MG63 (cell line): ENCODE results near the gene EAPP. TPM values are rescaled to one million over a fixed set of nuclear protein-coding genes. Genes with fewer than 3 reads are reported as not detected.
"Not testable (repeated sequence)": the region's sequence is repeated elsewhere in the genome, so short reads cannot be mapped to it uniquely, and the experiment has no call there.

ENCODE experiments used
- DNase-seq: peaks from one replicate; pipeline ENCODE4 v3.0.0-alpha.2; 2020
- H3K27me3 ChIP-seq: fragments of 250-450 bp; sonication (Bioruptor Pico); 2 replicates; pipeline ENCODE4 v1.5.1; 2020; ENCODE audit warnings: mild to moderate bottlenecking, moderate library complexity
- H3K36me3 ChIP-seq: fragments of 250-450 bp; sonication (Bioruptor Pico); 2 replicates; pipeline ENCODE4 v1.5.1; 2020; ENCODE audit warnings: mild to moderate bottlenecking, moderate library complexity
- H3K4me3 ChIP-seq: fragments of 250-450 bp; sonication (Bioruptor Pico); 2 replicates; pipeline ENCODE4 v1.5.1; 2020; ENCODE audit warnings: mild to moderate bottlenecking, moderate library complexity
- H3K9me3 ChIP-seq: fragments of 250-450 bp; sonication (Bioruptor Pico); 2 replicates; pipeline ENCODE4 v1.5.1; 2020; ENCODE audit warnings: mild to moderate bottlenecking, moderate library complexity
- total RNA-seq: library from RNA; depleted of rRNA; stranded (reverse); fragments of >200 nt; shearing (Covaris generic); gene quantifications from 2 replicates; pipeline ENCODE4 v1.2.3, GENCODE V29; 2014; ENCODE audit warnings: low replicate concordance

The EAPP gene
- total RNA-seq, 1 experiment from 2014 or later: 26.5 TPM

DNA sequence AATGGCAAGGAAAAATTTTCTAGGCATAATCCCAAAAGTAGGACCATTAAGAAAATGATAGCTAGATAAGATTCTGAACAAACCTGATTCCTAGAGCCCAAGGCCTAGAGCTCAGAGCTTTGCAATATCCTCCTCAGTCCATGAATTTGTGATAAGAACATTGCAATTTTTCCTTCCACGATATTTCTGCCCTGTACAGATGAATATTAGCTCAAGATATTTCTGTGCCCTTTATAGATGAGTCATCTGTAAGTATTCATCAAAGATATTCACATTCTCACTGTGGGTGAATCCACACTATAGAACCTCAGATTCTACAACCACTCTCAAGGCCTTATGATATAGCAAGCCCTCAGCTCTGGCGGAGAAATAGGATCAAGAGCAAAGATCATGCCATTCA, 37.5 kb downstream of the EAPP start:
- H3K27me3 ChIP-seq: no peaks in the 10 kb centered on the region
- DNase-seq: no peak
- H3K4me3 ChIP-seq: no peak overlapping the region
- no peaks in the 10 kb centered on the region for H3K9me3 ChIP-seq
- no peaks in the 10 kb centered on the region for H3K36me3 ChIP-seq

DNA sequence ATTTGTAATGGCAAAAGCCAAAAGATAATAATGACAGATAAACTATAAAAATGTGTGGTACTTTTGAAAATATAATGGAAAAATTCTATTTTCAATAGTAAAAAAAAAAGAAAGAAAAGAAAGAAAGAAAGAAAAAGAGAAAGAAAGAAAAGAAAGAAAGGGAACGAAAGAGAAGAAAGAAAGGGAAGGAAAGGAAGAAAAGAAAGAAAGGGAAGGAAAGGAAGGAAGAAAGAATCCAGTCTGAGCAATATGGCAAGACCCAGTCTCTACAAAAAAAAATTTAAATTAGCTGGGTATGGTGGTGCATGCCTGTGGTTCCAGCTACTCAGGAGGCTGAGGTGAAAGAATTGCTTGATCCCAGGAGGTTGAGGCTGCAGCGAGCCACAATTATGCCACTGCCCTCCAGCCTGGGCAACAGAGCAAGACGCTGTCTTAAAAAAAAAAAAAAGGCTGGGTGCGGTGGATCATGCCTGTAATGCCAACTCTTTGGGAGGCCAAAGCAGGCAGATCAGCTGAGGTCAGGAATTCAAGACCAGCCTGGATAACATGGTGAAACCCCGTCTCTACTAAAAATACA, 38.4 kb downstream of the EAPP start:
- Histone ChIP-seq H3K9me3 (no peaks in the 10 kb centered on the region), H3K4me3 (no peak overlapping the region), H3K27me3 (no peaks in the 10 kb centered on the region), H3K36me3 (no peaks in the 10 kb centered on the region)
- no peak for DNase-seq

DNA sequence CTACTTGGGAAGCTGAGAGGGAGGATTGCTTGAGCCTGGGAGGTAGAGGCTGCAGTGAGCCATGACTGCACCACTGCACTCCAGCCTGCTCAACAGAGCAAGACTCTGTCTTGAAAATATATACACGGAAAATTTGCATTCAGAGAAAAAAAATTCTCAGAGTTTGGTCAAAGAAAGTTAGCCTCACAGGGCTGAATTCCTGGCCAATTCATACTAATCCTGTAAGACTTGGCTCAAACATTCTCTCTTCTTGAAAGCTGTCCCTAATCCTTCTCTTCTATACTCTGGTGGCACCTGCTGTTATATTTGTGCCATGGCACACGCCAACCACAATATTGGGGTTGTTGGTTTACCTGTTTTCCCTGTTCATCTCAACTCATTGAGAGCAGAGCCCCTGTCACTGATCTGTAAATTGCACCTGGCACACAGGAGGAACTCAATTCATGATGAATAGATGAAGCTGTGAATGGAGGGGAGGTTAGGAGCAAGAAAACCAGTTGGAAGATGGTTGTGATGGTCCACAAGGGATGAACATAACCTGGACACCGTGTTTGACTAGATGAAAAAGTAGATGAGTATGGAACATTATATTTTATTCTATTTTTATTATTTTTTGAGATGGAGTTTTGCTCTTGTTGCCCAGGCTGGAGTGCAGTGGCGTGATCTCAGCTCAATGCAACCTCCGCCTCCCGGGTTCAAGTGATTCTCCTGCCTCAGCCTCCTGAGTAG, 40.7 kb downstream of the EAPP start:
- H3K36me3 ChIP-seq: no peaks in the 10 kb centered on the region
- no peak for DNase-seq
- no peaks in the 10 kb centered on the region for H3K27me3 ChIP-seq

DNA sequence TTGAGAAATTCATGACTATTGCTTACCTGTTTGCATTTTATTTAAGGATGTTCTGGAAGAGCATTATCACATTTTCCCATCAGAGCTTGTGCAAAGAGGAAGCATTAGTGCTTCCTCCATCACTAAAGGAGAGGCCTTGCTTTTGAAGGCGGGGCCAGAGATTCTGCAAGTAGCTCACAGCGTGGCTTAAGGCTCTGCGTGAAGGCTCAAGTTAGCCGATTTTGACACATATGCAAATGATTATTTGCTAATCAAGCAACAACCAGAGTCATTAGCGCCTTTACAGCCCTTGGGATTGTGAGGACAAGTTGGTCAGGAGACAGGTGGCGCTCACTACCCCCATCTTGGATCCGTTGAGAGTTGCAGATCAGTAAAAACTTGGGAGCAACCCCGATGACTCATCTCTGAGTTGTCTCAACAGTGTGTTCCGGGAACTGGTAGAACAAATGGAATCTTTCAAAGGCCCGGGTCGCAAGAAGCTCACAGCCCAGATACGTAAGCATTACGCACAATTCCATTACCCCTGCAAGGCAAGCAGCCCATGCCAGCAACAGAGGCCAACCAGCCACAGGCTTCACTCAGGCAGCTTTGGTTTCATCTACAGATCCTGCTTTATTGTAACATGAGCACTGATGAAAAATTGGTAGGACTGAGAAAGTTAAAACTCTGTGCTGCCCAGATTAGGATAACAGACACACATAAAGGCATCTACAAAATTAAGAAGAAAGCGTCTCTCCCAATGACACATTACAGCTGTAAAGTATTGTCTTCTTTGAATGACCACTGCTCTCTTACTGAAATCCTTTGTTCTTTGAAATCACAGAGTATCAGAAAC, 42.6 kb downstream of the EAPP start:
- Histone ChIP-seq H3K27me3 (no peaks in the 10 kb centered on the region), H3K4me3 (no peak overlapping the region), H3K9me3 (no peaks in the 10 kb centered on the region), H3K36me3 (no peaks in the 10 kb centered on the region)
- DNase-seq: peak; percentile 90

More for the DNA sequence above, 40.7 kb downstream of the EAPP start:
- no peaks in the 10 kb centered on the region for H3K9me3 ChIP-seq
- no peak overlapping the region for H3K4me3 ChIP-seq

DNA sequence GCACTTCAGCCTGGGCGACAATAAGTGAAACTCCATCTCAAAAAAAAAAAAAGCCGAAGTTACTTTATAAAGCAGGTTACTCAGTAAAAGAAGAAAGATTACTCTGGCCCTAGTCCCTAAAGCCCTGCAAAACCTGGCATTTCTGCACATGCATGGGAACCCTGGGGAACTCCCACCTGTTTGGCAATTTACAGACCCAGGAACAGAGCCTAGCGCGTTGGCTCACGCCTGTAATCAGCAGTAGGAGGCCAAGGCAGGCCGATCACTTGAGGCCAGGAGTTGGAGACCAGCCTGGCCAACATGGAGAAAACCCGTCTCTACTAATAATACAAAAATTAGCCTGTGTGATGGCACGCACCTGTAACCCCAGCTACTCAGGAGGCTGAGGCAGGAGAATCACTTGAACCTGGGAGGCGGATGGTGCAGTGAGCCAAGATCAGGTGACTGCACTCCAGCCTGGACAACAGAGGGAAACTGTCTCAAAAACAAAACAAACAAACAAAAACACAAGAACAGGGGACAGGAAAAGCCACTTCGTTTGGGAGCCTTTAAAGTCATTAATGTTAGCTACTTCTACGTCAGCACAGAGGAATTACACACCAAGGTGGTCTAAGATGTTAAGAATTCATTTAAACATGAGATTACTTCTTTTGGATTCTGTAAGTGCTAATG, 43.4 kb downstream of the EAPP start:
- H3K4me3 ChIP-seq: no peak overlapping the region
- H3K9me3 ChIP-seq: no peaks in the 10 kb centered on the region
- DNase-seq: peak; percentile 35
- H3K27me3 ChIP-seq: no peaks in the 10 kb centered on the region
- H3K36me3 ChIP-seq: no peaks in the 10 kb centered on the region

DNA sequence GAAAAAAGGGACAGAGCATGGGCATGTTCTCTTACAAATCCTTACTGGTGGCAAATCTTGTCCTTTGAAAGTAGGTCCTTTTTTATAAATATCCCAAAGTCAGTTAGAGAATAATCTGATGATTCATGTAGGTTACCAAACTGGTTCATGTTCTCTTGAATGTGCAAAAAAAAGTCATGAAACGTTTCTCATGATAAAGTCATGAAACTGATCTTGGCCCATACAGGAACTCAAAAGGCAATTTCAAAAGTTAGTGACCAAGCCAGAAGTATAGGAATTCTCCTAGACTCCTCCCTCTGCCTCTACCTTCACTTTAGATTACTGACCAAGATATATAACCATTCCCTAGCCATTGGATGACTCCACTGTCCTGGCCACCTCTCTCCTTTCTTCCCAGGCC, 50.2 kb downstream of the EAPP start:
- DNase-seq: no peak
- no peaks in the 10 kb centered on the region for H3K36me3 ChIP-seq
- no peaks in the 10 kb centered on the region for H3K9me3 ChIP-seq
- H3K4me3 ChIP-seq: no peak overlapping the region
- H3K27me3 ChIP-seq: no peaks in the 10 kb centered on the region

DNA sequence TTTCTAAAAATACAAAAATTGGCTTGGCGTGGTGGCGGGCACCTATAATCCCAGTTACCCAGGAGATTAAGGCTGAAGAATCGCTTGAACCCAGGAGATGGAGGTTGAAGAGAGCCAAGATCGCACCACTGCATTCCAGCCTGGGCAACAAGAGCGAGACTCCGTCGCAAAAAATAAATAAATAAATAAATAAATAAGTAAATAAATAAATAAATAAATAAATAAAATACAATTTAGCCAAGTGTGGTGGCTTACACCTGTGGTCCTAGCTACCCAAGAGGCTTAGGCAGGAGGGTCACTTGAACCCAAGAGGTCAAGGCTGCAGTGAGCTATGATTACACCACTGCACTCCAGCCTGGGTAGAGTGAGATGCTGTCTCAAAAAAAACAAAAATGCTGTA, 51.0 kb downstream of the EAPP start:
- no peak for DNase-seq
- Histone ChIP-seq H3K36me3 (no peaks in the 10 kb centered on the region), H3K4me3 (no peak overlapping the region), H3K27me3 (no peaks in the 10 kb centered on the region), H3K9me3 (no peaks in the 10 kb centered on the region)

DNA sequence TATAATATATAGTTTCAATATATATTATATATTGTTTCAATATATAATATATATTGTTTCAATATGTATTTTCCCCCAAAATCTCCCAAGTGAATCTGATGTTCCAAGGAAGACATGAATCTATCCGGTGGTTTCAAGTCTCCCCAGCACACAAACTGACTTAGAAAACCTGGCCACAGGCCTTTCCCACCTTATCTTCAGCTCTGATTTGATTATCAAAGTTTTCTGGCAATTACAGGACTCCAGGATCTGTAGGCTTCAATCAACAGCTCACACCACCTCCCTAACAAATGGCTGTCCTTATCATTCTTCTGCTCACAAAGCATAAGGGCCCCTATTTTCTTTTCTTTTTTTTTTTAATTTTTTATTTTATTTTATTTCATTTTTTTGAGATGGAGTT, 54.8 kb downstream of the EAPP start:
- Histone ChIP-seq H3K4me3 (no peak overlapping the region), H3K9me3 (no peaks in the 10 kb centered on the region), H3K27me3 (no peaks in the 10 kb centered on the region), H3K36me3 (no peaks in the 10 kb centered on the region)
- no peak for DNase-seq

DNA sequence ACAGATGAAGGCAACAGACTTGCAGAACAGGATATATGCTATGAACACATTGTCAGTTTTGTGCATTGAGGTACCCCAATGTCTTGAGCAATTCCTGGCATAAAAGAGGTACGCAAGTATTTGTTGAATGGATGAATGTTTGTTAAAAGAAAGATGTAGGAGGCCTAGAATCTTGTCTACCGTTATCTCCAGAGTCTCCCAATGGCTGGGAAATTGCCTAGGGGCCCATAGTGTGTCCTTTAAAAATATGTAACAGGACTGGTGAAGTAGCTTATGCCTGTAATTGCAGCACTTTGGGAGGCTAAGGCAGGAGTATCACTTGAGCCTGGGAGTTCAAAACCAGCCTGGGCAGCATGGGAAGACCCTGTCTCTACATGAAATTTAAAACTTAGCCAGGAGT, 57.0 kb downstream of the EAPP start:
- no peak for DNase-seq
- no peaks in the 10 kb centered on the region for H3K27me3 ChIP-seq
- no peaks in the 10 kb centered on the region for H3K36me3 ChIP-seq
- H3K9me3 ChIP-seq: no peaks in the 10 kb centered on the region
- no peak overlapping the region for H3K4me3 ChIP-seq

DNA sequence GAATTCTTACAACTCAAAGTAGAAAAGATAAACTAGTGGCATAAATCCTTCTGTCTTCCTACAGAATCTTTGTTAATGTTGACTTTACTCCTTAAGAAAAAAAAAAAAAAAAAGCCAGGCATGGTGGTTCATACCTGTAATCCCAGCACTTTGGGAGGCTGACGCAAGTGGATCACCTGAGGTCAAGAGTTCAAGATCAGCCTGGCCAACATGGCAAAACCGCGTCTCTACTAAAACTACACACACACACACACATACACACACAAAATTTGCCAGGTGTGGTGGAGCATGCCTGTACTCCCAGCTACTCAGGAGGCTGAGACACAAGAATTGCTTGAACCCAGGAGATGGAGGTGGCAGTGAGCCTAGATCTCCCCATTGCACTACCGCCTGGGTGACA, 59.8 kb downstream of the EAPP start:
- Histone ChIP-seq H3K36me3 (no peaks in the 10 kb centered on the region), H3K27me3 (no peaks in the 10 kb centered on the region), H3K9me3 (no peaks in the 10 kb centered on the region), H3K4me3 (no peak overlapping the region)
- DNase-seq: no peak

DNA sequence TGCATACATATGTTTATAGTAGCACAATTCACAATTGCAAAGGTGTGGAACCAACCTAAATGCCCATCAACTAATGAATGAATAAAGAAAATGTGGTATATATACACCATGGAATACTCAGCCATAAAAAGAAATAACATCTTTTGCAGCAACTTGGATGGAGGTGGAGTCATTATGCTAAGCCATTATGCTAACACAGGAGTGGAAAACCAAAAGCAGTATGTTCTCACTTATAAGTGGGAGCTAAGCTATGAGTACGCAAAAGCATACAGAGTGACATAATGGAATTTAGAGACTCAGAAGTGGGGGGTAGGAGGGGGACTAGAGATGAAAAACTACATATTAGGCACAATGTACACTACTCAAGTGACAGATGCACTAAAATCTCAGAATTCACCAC, 61.2 kb downstream of the EAPP start:
- H3K9me3 ChIP-seq: no peaks in the 10 kb centered on the region
- no peaks in the 10 kb centered on the region for H3K27me3 ChIP-seq
- no peaks in the 10 kb centered on the region for H3K36me3 ChIP-seq
- no peak overlapping the region for H3K4me3 ChIP-seq
- no peak for DNase-seq

DNA sequence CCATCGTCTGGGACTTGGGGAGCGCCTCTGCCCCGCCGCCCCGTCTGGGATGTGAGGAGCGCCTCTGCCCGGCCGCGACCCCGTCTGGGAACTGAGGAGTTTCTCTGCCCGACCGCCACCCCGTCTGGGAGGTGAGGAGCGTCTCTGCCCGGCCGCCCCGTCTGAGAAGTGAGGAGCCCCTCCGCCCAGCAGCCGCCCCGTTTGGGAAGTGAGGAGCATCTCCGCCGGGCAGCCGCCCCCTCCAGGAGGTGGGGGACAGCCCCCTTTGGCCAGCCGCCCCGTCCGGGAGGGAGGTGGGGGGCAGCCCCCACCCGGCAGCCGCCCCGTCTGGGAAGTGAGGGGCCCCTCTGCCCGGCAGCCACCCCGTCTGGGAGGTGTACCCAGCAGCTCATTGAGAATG, 63.5 kb downstream of the EAPP start:
- H3K36me3 ChIP-seq, H3K9me3 ChIP-seq, H3K27me3 ChIP-seq, DNase-seq, H3K4me3 ChIP-seq: not testable (repeated sequence)

DNA sequence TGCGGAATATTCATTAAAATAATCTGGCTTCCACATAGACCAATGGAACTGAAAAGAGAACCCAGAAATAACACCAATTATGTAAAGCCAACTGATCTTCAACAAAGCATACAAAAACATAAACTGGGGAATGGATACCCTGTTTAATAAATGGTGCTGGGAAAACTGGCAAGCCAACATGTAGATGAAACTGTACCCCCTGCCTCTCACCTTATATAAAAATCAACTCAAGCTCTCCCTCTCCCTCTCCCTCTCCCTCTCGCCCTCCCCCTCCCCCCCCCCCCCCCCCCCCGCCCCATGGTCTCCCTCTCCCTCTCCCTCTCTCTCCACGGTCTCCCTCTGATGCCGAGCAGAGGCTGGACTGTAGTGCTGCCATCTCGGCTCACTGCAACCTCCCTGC, 64.3 kb downstream of the EAPP start:
- no peaks in the 10 kb centered on the region for H3K9me3 ChIP-seq
- H3K36me3 ChIP-seq: no peaks in the 10 kb centered on the region
- no peak for DNase-seq
- peak overlapping the region; percentile 27 for H3K4me3 ChIP-seq
- H3K27me3 ChIP-seq: no peaks in the 10 kb centered on the region

DNA sequence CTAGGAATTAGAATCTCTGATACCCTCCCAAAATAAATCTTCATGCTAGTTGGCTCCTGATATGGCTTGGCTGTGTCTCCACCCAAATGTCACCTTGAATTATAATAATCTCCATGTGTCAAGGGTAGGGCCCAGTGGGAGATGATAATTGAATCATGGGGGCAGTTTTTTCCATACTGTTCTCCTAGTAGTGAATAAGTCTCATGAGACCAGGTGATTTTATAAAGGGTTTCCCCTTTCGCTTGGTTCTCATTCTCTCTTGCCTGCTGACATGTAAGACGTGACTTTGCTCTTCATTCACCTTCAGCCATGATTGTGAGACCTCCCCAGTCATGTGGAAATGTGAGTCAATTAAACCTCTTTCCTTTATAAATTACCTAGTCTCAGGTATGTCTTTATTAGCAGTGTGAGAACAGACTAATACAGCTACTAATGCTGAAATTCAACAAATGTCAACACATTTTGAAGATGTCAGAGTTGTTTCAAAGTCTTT, 65.3 kb downstream of the EAPP start:
- Histone ChIP-seq H3K9me3 (no peaks in the 10 kb centered on the region), H3K27me3 (no peaks in the 10 kb centered on the region), H3K4me3 (no peak overlapping the region), H3K36me3 (no peaks in the 10 kb centered on the region)
- DNase-seq: no peak

DNA sequence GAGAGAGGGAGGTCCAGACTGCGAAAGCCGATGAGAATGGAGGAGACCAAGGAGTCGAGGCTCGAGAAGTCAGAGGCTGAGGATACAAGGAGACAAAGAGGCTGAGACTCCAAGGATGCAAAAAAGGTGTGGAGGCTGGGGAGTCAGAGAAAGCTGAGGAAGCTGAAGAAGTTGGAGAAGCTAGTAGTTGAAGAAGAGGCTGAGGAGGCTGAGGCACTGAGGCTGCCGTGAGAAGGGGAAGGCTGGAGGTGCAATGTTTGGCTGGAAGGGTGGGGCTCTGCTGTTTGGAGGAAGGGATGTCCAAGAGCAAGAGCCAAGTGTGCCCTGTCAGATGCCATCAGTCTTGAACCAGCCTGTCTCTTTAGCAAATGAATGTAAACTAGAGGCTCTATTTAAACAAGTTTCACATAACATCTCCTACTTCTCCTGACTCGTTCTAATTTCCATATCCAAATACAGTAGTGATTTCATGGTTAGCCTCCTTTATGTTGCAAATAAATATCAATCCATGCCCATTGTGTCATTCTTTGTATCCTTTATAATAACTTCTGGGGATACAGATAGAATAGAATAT, 66.7 kb downstream of the EAPP start:
- no peaks in the 10 kb centered on the region for H3K36me3 ChIP-seq
- H3K4me3 ChIP-seq: no peak overlapping the region
- H3K27me3 ChIP-seq: no peaks in the 10 kb centered on the region
- no peaks in the 10 kb centered on the region for H3K9me3 ChIP-seq
- DNase-seq: no peak

DNA sequence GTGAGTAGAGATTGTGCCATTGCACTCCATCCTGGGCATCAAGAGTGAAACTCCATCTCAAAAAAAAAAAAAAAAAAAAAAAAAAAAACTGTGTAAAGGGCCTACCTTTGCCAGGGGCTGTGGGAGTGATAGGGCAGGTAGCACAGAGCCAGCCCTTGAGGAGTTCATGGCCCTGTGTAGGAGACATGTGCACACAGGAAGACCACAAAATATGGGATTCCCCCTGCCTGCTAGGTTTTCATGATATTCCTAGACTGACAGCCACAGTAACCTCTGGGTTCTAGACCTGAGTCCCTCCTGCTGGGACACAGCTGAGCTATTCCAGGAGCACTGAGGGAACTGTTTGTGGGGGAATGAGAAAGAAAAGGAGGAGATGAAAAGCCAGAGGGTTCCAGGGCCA, 69.2 kb downstream of the EAPP start:
- H3K36me3 ChIP-seq: no peaks in the 10 kb centered on the region
- no peaks in the 10 kb centered on the region for H3K27me3 ChIP-seq
- no peak for DNase-seq
- H3K4me3 ChIP-seq: no peak overlapping the region
- no peaks in the 10 kb centered on the region for H3K9me3 ChIP-seq

DNA sequence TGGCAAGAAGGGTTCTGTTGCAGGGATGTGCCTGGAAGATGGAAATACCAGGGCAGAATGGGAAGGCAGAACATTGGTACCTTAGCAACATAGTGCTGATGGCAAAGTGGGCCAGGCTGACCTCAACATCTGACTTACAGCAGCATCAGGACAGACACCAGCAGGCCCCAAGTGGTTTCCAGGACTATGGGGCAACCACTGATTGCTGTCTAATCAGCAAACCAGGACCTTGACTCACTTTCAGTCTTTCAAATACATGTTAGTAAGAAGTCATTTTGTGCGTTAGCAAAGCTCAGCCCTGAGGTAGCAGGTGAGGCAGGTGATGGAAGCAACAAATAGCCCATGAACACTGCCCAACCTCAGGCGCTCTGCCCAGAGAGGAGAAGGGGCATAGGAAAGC, 72.8 kb downstream of the EAPP start:
- Histone ChIP-seq H3K9me3 (no peaks in the 10 kb centered on the region), H3K36me3 (no peaks in the 10 kb centered on the region), H3K4me3 (no peak overlapping the region), H3K27me3 (no peaks in the 10 kb centered on the region)
- no peak for DNase-seq
